PFSK-1 (cell line): ENCODE measurements around the gene CCDC14.
"Not testable (repeated sequence)": the region's sequence is repeated elsewhere in the genome, so short reads cannot be mapped to it uniquely, and the experiment has no call there.

Experiments
- FOXP2 ChIP-seq: optimal IDR thresholded peaks from 2 replicates; pipeline ENCODE3; 2011; ENCODE audit warnings: borderline replicate concordance, control low read depth, inconsistent platforms; ENCODE audit not compliant: insufficient read depth; ENCODE audit errors: extremely low read length, extremely low read depth
- POLR2AphosphoS5 ChIP-seq: IDR thresholded peaks from 2 replicates; pipeline ENCODE4 v1.6.1; 2012; ENCODE audit warnings: low read depth, mild to moderate bottlenecking, control low read depth, low read length, moderate library complexity
- REST ChIP-seq, 2 experiments: IDR thresholded peaks; 2 replicates each; pipeline versions ENCODE4 v1.6.1 to v1.8.0; 2011 to 2012; ENCODE audit warnings: low read depth in 2 of 2, low read length in 2 of 2, control low read depth in 1 of 2, inconsistent platforms in 1 of 2, mild to moderate bottlenecking in 1 of 2, moderate library complexity in 1 of 2; ENCODE audit not compliant: insufficient read depth in 1 of 2
- SIN3A ChIP-seq: IDR thresholded peaks from 2 replicates; pipeline ENCODE4 v1.6.1; 2012; ENCODE audit warnings: mild to moderate bottlenecking, low read length, moderate library complexity, borderline replicate concordance; ENCODE audit not compliant: insufficient read depth
- TAF1 ChIP-seq: IDR thresholded peaks from 2 replicates; pipeline ENCODE4 v1.6.1; 2012; ENCODE audit warnings: low read length, control low read depth, borderline replicate concordance; ENCODE audit not compliant: insufficient read depth

CCDC14 gene

GRCh38 chr3:123991730-123992588 lies 30.9 kb upstream of the CCDC14 start, which contains the start of gene ROPN1:
Gene ROPN1 (minus strand): TSS chr3:123992124. CDS start chr3:123980481, 11,643 bp downstream.
- not testable (repeated sequence) for TF ChIP-seq REST (IDR thresholded peaks at IDR 0.05; ENCODE audit: insufficient read depth in 1 of 2, low read depth in 2 of 2, low read length in 2 of 2); FOXP2; SIN3A

GRCh38 chr3:123986427-123986826 lies 25.4 kb upstream of the CCDC14 start:
- no peak for TF ChIP-seq TAF1
- TF ChIP-seq POLR2AphosphoS5 = no peak
- TF ChIP-seq REST (IDR thresholded peaks at IDR 0.05; ENCODE audit: insufficient read depth in 1 of 2, low read depth in 2 of 2, low read length in 2 of 2) = no peak
- TF ChIP-seq FOXP2 = no peak
- TF ChIP-seq SIN3A = no peak

GRCh38 chr3:123984957-123985356 lies 23.9 kb upstream of the CCDC14 start:
- TF ChIP-seq FOXP2 (no peak), REST (IDR thresholded peaks at IDR 0.05; ENCODE audit: insufficient read depth in 1 of 2, low read depth in 2 of 2, low read length in 2 of 2) (no peak), SIN3A (no peak), TAF1 (no peak), POLR2AphosphoS5 (no peak)

- TF ChIP-seq TAF1 (no peak), REST (IDR thresholded peaks at IDR 0.05; ENCODE audit: insufficient read depth in 1 of 2, low read depth in 2 of 2, low read length in 2 of 2) (no peak), SIN3A (no peak), POLR2AphosphoS5 (no peak), FOXP2 (no peak)
Observed at GRCh38 chr3:123984350-123984749, 23.3 kb upstream of the CCDC14 start.

GRCh38 chr3:123980539-123980938 lies 19.5 kb upstream of the CCDC14 start:
- TF ChIP-seq TAF1 = no peak
- TF ChIP-seq REST (IDR thresholded peaks at IDR 0.05; ENCODE audit: insufficient read depth in 1 of 2, low read depth in 2 of 2, low read length in 2 of 2) = no peak
- no peak for TF ChIP-seq SIN3A
- no peak for TF ChIP-seq FOXP2
- TF ChIP-seq POLR2AphosphoS5 = no peak
